ENCODE measurements around the gene PUM1.
"Not testable (repeated sequence)": the region's sequence is repeated elsewhere in the genome, so short reads cannot be mapped to it uniquely, and the experiment has no call there.

PUM1 gene

GRCh38 chr1:30957560-30958222, 107.8 kb downstream of the PUM1 start:
- no peak for FAIRE-seq

DNA sequence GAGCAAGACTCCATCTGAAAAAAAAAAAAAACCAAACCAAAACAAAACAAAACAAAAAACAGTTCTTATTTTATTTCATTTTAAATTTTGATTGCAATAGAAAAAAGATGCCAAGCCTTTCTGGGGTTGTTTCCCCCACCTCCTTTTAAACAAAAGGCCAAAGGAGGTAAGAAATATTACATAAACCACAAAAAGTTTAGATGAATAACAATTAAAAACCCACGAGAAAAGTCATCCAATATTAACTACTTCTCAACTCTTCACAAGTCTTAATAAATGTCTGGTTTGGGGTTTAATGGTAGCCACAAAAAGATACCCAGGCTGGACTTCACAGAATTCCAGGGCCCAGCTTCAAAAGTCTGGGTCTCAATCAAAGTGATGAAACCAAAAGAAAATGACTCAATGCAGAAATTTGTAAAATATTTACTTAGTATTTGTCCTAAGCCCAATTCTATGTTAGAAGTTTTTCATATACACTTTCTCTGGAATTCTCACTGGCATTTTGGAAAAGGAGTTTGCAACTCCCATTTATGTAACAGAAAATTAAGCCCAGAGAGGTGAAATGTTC, 110.0 kb downstream of the PUM1 start:
- no peak for FAIRE-seq

GRCh38 chr1:30953685-30954084, 111.8 kb downstream of the PUM1 start:
- FAIRE-seq = no peak

GRCh38 chr1:30952098-30952497, 113.4 kb downstream of the PUM1 start:
- no peak for FAIRE-seq

- no peak for FAIRE-seq
Measured at GRCh38 chr1:30950700-30951099, 114.8 kb downstream of the PUM1 start.

- FAIRE-seq = no peak
Measured at GRCh38 chr1:30950053-30950452, 115.5 kb downstream of the PUM1 start.

GRCh38 chr1:30949487-30949838, 116.1 kb downstream of the PUM1 start:
- FAIRE-seq = not testable (repeated sequence)

- not testable (repeated sequence) for FAIRE-seq
Measured at GRCh38 chr1:30948813-30949486, 116.6 kb downstream of the PUM1 start.

DNA sequence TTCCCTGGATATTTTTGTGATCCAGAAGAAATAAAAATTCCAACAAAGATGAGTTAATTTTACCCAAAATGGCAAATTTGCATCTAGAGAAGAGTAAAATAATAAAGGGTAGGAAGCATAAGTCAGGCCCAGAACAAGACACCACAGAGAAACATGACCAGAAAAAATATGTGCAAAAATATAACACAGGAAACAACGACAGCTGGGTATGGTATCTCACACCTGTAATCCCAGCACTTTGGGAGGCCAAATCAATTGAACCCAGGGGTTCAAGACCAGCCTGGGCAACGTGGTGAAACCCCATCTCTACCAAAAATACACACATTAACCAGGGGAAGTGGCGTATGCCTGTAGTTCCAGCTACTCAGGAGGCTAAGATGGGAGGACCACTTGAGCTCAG, 117.2 kb downstream of the PUM1 start:
- no peak for FAIRE-seq

DNA sequence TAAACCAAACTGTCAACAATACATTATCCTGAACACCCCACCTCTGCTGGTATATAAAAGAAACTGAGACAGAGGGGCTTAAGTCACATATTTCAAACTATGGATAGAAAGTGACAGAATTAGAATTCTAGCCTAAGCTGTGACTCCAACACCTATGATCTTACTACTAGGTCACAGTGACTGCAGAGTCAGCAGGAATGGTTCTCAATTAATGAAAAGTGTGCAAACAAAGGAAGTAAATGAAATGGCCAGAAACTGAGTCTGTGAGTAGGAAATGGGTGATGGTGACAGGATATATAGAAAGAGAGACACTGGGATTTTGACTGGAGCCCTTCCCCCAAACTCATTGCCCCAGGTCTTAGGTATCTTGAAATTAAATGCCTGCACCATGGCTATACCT, 118.3 kb downstream of the PUM1 start:
- no peak for FAIRE-seq

GRCh38 chr1:30942326-30942963, 123.1 kb downstream of the PUM1 start:
- FAIRE-seq = no peak

GRCh38 chr1:30940541-30940940, 125.0 kb downstream of the PUM1 start:
- no peak for FAIRE-seq

DNA sequence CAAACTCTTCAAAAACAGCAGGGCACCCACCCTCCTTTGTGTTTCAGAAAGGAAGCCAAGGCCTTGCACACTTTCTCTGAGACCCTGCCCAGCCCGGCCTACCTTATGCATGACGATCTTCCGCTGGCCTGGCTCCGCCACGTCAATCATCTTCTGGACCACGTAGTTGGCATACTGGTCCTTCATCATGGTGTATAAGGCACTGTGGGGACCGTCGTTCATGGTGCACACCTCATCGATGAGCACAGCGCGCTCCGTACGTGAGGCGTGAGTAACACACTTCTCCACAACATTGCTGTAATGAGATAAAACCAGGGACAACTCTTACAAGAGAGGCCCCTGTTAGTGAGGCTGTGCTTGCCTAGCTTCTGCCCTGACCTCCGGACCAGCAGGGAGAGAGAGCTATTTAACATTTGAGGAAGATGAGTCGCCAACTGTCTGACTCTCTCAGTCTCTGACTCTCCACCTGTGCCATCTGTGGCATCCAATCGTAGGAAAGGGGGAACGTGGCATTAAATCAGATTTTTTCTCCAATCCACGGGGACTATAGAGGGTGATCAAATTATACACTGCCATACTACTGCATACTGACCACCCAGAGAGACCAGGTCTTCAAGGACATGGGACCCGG, 128.9 kb downstream of the PUM1 start:
- no peak for FAIRE-seq

- not testable (repeated sequence) for FAIRE-seq
Measured at GRCh38 chr1:30935758-30936157, 129.8 kb downstream of the PUM1 start.

- no peak for FAIRE-seq
Measured at GRCh38 chr1:30934613-30935012, 130.9 kb downstream of the PUM1 start.

- no peak for FAIRE-seq
Measured at GRCh38 chr1:30933874-30934252, 131.7 kb downstream of the PUM1 start.

DNA sequence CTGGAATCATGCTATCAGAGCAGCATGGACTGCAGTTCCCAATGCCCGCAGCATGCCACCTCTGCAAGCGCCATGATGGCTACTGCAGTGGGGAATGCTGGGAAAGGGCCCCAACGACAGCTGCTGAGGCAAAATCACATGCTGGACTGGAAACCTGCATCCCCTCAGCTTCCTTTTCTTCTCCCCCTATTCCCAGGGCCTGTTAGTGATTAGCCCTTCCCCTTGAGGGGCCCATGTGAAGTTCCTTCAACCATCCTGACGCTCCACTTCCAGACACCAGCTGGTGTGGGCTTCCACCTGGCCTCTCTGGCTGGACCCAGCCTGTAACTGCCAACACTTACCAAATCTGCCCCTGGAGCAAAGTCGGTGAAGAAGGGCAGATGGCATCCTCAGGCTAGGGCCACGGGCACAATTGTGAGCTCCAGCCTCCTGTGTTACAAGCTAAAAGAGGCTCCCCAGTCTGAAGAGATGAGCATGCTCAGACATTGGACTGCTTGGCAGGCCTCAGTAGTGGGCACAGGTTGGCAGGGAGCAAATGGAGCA, 134.8 kb downstream of the PUM1 start:
- no peak for FAIRE-seq

- FAIRE-seq = no peak
Measured at GRCh38 chr1:30929944-30930525, 135.5 kb downstream of the PUM1 start.

GRCh38 chr1:30929135-30929889, 136.2 kb downstream of the PUM1 start:
- FAIRE-seq = no peak

GRCh38 chr1:30928789-30929134, 136.8 kb downstream of the PUM1 start:
- FAIRE-seq = no peak

DNA sequence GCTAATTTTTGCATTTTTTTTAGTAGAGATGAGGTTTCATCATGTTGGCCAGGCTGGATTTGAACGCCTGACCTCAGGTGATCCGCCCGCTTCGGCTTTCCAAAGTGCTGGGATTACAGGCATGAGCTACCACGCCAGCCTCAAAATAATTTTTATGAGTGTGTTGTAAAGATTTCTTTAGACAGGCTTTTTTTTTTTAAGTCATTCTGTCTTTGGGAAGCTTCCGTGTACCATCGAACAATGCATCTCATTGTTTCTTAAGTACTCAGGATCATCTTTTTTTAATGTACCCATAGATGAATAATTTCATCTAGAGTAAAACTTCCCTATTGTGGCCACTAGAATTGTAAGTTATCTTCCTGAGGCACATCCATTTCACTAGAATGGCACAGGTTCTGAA, 137.3 kb downstream of the PUM1 start:
- no peak for FAIRE-seq

- FAIRE-seq = no peak
Measured at GRCh38 chr1:30927448-30927847, 138.1 kb downstream of the PUM1 start.
